ENCODE results near the gene RAD51B.

Gene RAD51B

DNA sequence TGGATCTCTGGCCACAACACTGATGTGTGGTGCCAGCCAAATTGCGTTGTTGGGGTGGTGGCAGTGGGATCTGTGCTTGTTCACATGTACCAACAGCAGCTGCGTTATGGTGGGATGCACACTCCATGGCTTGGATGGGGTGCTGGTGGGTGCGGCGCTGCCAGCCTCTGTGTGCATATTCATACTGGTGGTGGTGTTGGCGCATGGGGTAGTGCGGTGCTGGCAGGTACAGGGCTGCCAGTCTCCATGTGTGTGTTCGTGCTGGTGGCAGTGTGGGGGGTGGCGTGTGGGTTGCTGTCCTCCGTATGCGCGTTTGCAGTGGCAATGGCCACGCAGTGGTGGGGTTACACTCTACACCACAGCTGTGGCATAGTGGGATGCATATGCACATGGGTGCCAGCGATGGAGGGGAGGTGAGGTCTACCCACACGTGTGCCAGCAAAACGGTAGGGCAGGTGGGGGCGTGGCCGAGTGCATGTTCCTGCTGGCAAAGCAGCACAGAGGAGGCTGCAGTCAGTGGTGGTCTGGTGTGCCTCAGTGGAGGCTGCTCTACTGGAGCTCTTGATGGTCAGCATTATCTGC lies 26.5 kb downstream of the RAD51B start:
- no peak for DNase-seq
- no peak overlapping the region for H3K4me3 ChIP-seq (ENCODE audit: low read depth, low read length)
- H3K27me3 ChIP-seq (replicated peaks) = no peaks in the 10 kb centered on the region
- TF ChIP-seq, protein P1, sequence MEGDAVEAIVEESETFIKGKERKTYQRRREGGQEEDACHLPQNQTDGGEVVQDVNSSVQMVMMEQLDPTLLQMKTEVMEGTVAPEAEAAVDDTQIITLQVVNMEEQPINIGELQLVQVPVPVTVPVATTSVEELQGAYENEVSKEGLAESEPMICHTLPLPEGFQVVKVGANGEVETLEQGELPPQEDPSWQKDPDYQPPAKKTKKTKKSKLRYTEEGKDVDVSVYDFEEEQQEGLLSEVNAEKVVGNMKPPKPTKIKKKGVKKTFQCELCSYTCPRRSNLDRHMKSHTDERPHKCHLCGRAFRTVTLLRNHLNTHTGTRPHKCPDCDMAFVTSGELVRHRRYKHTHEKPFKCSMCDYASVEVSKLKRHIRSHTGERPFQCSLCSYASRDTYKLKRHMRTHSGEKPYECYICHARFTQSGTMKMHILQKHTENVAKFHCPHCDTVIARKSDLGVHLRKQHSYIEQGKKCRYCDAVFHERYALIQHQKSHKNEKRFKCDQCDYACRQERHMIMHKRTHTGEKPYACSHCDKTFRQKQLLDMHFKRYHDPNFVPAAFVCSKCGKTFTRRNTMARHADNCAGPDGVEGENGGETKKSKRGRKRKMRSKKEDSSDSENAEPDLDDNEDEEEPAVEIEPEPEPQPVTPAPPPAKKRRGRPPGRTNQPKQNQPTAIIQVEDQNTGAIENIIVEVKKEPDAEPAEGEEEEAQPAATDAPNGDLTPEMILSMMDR (IDR thresholded peaks at IDR 0.05; ENCODE audit: low read depth, low read length, missing control alignments) = no peak
- in situ Hi-C loops (cut with HindIII; ENCODE audit: low pct_ligation_motif_present, low sequenced_read_pairs) = no loop called here
- H3K27ac ChIP-seq = no peak overlapping the region
- H3K36me3 ChIP-seq (replicated peaks) = no peaks in the 10 kb centered on the region

DNA sequence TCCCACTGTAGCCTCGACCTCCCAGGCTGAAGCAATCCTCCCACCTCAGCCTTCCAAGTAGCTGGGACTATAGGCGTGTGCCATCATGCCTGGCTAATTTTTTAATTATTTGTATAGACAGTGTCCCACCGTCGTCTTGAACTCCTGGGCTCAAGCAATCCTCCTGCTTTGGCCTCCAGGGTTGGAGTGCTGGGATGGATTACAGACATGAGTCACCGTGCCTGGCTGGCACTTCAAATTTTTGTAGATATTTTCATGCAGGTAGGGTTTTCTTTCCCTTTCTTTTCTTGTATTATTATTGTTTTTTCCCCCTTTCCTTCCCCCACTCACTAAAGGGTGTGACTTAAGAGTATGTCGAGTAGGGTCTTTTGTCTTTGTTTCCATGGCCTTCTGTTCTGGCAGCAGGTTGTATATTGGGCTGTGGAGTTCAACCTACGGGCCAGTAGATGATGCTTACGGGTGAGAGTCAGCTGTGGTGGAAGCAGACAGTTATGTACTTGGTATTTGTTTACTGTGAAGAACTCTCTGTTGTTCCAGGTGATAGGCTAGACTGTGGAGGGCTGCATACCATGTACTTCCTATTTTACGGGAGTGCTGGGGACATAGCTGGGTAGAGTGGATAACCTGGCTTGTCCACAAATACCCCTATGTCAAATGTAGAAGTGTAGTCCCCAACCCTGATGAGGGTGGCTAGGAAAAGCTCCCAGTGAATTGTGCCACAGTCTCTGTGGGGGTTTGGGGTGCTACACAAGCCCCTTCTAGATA lies 30.7 kb downstream of the RAD51B start:
- H3K27me3 ChIP-seq (replicated peaks) = no peaks in the 10 kb centered on the region
- TF ChIP-seq, protein P1 (IDR thresholded peaks at IDR 0.05; ENCODE audit: low read depth, low read length, missing control alignments) = no peak
- no peak overlapping the region for H3K27ac ChIP-seq
- no peaks in the 10 kb centered on the region for H3K36me3 ChIP-seq (replicated peaks)
- no peak overlapping the region for H3K4me3 ChIP-seq (ENCODE audit: low read depth, low read length)
- DNase-seq = no peak
- in situ Hi-C loops (cut with HindIII; ENCODE audit: low pct_ligation_motif_present, low sequenced_read_pairs) = no loop called here

DNA sequence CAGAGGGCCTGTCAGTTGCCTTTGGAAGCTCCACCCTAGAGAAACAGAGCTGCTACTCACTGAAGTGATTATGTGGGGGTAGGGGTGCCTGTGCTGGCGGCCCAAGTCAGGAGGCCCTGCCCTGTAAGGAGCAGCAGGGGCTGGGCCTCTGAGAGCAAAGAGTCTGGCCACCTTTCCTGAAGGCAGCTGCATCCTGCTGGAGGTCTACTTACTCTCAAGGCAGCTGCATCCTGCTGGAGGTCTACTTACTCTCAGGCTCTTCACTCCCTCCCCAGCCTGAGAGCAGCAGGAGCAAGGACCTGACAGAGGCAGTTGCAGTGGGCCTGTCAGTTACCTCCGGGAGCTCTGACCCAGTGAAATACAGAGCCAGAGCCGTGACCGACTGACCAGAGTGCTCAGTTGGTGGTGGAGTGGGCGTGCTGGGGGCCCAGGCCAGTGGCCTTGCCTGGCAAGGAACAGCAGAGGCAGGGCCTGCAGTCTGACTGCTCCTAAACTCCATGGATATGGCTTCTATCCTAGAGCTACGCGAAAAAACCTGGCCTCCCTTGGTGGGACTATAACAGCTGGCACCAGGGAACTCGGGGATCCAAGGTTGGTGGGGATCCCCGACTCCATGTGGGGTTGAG lies 32.3 kb downstream of the RAD51B start:
- TF ChIP-seq, protein P1 (IDR thresholded peaks at IDR 0.05; ENCODE audit: low read depth, low read length, missing control alignments) = no peak
- no peak overlapping the region for H3K27ac ChIP-seq
- no peak overlapping the region for H3K4me3 ChIP-seq (ENCODE audit: low read depth, low read length)
- no peaks in the 10 kb centered on the region for H3K27me3 ChIP-seq (replicated peaks)
- no peaks in the 10 kb centered on the region for H3K36me3 ChIP-seq (replicated peaks)
- in situ Hi-C loops (cut with HindIII; ENCODE audit: low pct_ligation_motif_present, low sequenced_read_pairs) = no loop called here
- no peak for DNase-seq

DNA sequence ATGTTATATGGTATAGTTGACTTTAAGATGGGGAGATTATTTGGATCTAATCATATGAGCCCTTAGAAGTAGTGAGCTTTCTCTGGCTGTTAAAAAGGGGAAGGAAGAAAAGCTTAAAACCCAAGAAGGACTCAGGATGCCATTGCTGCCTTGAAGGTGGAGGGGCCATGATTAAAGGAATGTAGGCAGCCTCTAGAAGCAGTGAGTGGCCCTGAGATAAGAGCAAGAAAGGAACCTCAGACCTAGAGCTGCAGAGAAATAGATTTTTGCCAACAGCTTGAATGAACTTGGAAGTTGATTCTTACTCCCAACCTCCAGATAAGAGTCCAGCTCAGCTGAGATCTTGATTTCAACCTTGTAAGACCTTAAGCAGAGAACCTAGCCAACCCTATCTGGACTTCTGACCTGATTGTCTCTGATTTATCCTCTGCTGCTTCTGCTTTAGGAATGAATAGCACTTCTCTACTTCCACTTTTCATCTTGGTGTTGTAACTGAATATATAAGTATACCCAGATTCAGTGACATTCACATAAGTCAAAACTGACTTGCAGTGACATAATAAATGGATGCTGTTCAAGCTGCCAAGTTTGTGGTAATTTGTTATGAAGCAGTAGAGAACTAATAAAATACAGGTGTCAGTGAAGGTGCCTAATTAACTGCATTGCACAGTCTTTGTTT lies 33.5 kb downstream of the RAD51B start:
- in situ Hi-C loops (cut with HindIII; ENCODE audit: low pct_ligation_motif_present, low sequenced_read_pairs) = no loop called here
- no peak for DNase-seq
- Histone ChIP-seq H3K4me3 (ENCODE audit: low read depth, low read length) (no peak overlapping the region), H3K36me3 (replicated peaks) (no peaks in the 10 kb centered on the region), H3K27me3 (replicated peaks) (no peaks in the 10 kb centered on the region), H3K27ac (no peak overlapping the region)
- TF ChIP-seq, protein P1 (IDR thresholded peaks at IDR 0.05; ENCODE audit: low read depth, low read length, missing control alignments) = no peak

DNA sequence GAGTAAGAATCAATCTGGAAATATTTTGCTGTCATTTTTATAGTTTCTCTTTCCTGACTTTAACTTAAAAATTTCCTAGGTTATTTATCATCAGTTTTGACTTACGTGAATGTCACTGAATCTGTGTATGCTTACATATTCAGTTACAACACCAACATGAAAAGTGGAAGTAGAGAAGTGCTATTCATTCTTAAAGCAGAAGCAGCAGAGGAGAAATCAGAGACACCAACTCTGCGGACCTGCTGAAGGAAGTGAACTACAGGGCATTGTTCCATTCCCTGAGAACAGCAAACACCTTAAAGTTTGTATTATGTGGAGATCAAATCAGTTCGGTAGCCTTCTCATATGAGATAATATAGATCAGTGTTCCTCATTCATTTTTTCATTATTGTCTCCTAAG lies 34.1 kb downstream of the RAD51B start:
- no peaks in the 10 kb centered on the region for H3K27me3 ChIP-seq (replicated peaks)
- TF ChIP-seq, protein P1 (IDR thresholded peaks at IDR 0.05; ENCODE audit: low read depth, low read length, missing control alignments) = no peak

More for the DNA sequence above, 34.1 kb downstream of the RAD51B start:
- in situ Hi-C loops (cut with HindIII; ENCODE audit: low pct_ligation_motif_present, low sequenced_read_pairs) = no loop called here
- DNase-seq = no peak
- no peaks in the 10 kb centered on the region for H3K36me3 ChIP-seq (replicated peaks)
- no peak overlapping the region for H3K27ac ChIP-seq
- H3K4me3 ChIP-seq (ENCODE audit: low read depth, low read length) = no peak overlapping the region
